NCI-H1105 treated with DMSO at 0.1 percent for 48 hours (cell line): ENCODE results near the gene SPATC1L.
"Not testable (repeated sequence)": the region's sequence is repeated elsewhere in the genome, so short reads cannot be mapped to it uniquely, and the experiment has no call there.

Source experiments
- DNase-seq: peaks from one replicate; lab custom pipeline; 2025; lab: John Stamatoyannopoulos, UW

SPATC1L gene

GRCh38 chr21:46183337-46183909 lies 836 bp downstream of the SPATC1L start:
- DNase-seq = not testable (repeated sequence)

GRCh38 chr21:46182548-46183336 lies 1.5 kb downstream of the SPATC1L start:
- no peak for DNase-seq

GRCh38 chr21:46181953-46182547 lies 2.2 kb downstream of the SPATC1L start:
- no peak for DNase-seq

GRCh38 chr21:46181436-46181835 lies 2.8 kb downstream of the SPATC1L start:
- no peak for DNase-seq

GRCh38 chr21:46180778-46181391 lies 3.4 kb downstream of the SPATC1L start:
- DNase-seq = no peak

- DNase-seq = no peak
These were observed 4.1 kb downstream of the SPATC1L start for GRCh38 chr21:46180079-46180722.

GRCh38 chr21:46179708-46180078 lies 4.6 kb downstream of the SPATC1L start:
- DNase-seq = no peak

- no peak for DNase-seq
These were observed 5.3 kb downstream of the SPATC1L start for GRCh38 chr21:46178961-46179360.

GRCh38 chr21:46176443-46177129 lies 7.7 kb downstream of the SPATC1L start:
- DNase-seq = not testable (repeated sequence)

- no peak for DNase-seq
These were observed 10.7 kb downstream of the SPATC1L start for GRCh38 chr21:46173573-46173972.

GRCh38 chr21:46172863-46173528 lies 11.3 kb downstream of the SPATC1L start:
- DNase-seq = no peak

- no peak for DNase-seq
These were observed 12.0 kb downstream of the SPATC1L start for GRCh38 chr21:46171996-46172862.

GRCh38 chr21:46171585-46171984 lies 12.7 kb downstream of the SPATC1L start:
- DNase-seq = no peak

- DNase-seq = not testable (repeated sequence)
These were observed 13.6 kb downstream of the SPATC1L start for GRCh38 chr21:46170436-46171193.

GRCh38 chr21:46168659-46169386 lies 15.4 kb downstream of the SPATC1L start:
- DNase-seq = no peak

- no peak for DNase-seq
These were observed 16.0 kb downstream of the SPATC1L start for GRCh38 chr21:46168238-46168637.

GRCh38 chr21:46165098-46165497 lies 19.2 kb downstream of the SPATC1L start:
- no peak for DNase-seq

GRCh38 chr21:46163380-46163779 lies 20.9 kb downstream of the SPATC1L start:
- DNase-seq = no peak
